H54 (cell line): ENCODE data around the gene SLC2A4.

Experiments used
- DNase-seq: peaks from one replicate; pipeline ENCODE4 v3.0.0; 2011; ENCODE audit warnings: low spot score, mixed read lengths; ENCODE audit not compliant: insufficient read length
- FAIRE-seq: peaks from 3 replicates; lab custom pipeline; 2011; peaks lifted over from hg19 to GRCh38; lab: Jason Lieb, UNC
- POLR2A ChIP-seq: IDR thresholded peaks from 2 replicates; pipeline ENCODE4 v1.6.1; 2011; ENCODE audit warnings: low read depth, mild to moderate bottlenecking, low read length

Gene SLC2A4

DNA sequence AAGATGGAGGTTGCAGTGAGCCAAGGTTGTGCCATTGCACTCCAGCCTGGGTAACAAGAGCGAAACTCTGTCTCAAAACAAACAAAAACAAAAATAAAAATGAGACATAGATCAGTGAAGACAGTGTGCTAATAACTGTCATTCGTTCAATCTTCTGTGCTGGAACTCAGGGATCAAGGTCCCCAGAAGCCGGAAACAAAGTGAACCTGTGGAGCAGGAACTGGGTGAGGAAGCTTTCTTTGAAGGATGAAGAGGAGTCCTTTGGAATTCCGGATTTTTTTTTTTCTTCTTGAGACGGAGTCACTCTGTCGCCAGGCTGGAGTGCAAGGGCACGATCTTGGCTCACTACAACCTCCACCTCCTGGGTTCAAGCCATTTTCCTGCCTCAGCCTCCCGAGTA, 2.1 kb upstream of the SLC2A4 start:
- DNase-seq (no peak), FAIRE-seq (no peak)
- no peak for TF ChIP-seq POLR2A

- FAIRE-seq: peak; percentile 58
These were observed 922 bp upstream of the SLC2A4 start for GRCh38 chr17:7280519-7281073.

GRCh38 chr17:7281953-7282751, 634 bp downstream of the SLC2A4 start:
- no peak for FAIRE-seq
- DNase-seq: no peak
- no peak for TF ChIP-seq POLR2A

More at GRCh38 chr17:7280519-7281073, 922 bp upstream of the SLC2A4 start:
- TF ChIP-seq POLR2A: no peak
- DNase-seq: peak; percentile 79

GRCh38 chr17:7282752-7283321, 1.3 kb downstream of the SLC2A4 start:
- no peak for FAIRE-seq
- no peak for DNase-seq
- TF ChIP-seq POLR2A: no peak

DNA sequence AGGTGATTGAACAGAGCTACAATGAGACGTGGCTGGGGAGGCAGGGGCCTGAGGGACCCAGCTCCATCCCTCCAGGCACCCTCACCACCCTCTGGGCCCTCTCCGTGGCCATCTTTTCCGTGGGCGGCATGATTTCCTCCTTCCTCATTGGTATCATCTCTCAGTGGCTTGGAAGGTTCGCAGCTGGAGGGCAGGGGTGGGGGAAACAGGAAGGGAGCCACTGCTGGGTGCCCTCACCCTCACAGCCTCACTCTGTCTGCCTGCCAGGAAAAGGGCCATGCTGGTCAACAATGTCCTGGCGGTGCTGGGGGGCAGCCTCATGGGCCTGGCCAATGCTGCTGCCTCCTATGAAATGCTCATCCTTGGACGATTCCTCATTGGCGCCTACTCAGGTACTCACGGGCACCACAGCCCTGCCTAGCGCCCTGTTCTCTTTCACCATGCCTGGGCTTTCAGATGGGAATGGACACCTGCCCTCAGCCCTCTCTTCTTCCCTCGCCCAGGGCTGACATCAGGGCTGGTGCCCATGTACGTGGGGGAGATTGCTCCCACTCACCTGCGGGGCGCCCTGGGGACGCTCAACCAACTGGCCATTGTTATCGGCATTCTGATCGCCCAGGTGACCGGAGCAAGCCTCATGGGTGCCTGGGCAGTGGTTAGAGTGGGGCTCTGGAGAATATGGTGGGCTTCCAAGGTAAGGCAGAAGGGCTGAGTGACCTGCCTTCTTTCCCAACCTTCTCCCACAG, 2.1 kb downstream of the SLC2A4 start:
- no peak for TF ChIP-seq POLR2A
- FAIRE-seq (no peak), DNase-seq (no peak)

GRCh38 chr17:7284911-7285310, 3.4 kb downstream of the SLC2A4 start:
- FAIRE-seq: no peak
- DNase-seq: no peak

DNA sequence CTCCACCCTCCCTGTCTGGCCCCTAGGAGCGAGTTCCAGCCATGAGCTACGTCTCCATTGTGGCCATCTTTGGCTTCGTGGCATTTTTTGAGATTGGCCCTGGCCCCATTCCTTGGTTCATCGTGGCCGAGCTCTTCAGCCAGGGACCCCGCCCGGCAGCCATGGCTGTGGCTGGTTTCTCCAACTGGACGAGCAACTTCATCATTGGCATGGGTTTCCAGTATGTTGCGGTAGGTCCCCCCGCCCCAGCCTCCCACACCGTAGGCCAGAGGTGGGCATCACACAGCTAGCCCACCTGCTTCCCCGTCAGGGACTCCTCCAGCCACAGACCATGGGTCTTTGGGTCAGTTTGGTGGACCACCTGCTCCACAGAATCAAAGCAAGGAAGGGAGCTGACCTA, 4.2 kb downstream of the SLC2A4 start:
- no peak for DNase-seq
- FAIRE-seq: no peak
- no peak for TF ChIP-seq POLR2A

More at GRCh38 chr17:7284911-7285310, 3.4 kb downstream of the SLC2A4 start:
- no peak for TF ChIP-seq POLR2A

- DNase-seq: no peak
- TF ChIP-seq POLR2A: no peak
- FAIRE-seq: no peak
These were observed 7.9 kb downstream of the SLC2A4 start for GRCh38 chr17:7289256-7290032.

DNA sequence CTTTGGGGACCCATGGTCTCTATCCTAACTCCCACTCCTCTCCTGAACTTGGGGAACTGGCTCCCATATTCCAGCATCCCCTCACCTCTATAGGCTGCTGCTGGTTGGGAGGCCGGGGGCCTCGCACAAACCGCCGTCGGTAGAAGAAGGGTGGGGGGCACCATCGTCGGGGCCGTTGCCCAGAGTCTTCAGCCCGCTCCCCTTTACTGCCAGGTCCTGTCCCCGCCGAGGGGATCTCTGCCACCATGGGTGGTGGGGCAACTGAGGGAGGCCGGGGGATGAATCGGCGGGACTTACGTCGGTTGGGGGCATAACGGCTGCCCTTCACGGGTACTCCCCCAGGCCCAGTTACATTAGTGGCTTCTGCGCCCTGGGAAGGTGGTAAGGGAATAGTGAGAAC, 8.6 kb downstream of the SLC2A4 start:
- no peak for TF ChIP-seq POLR2A
- no peak for DNase-seq
- FAIRE-seq: no peak

- FAIRE-seq (no peak), DNase-seq (no peak)
- TF ChIP-seq POLR2A: no peak
These were observed 9.2 kb downstream of the SLC2A4 start for GRCh38 chr17:7290685-7291084.

- TF ChIP-seq POLR2A: no peak
- DNase-seq (no peak), FAIRE-seq (no peak)
These were observed 10.7 kb downstream of the SLC2A4 start for GRCh38 chr17:7292194-7292593.

DNA sequence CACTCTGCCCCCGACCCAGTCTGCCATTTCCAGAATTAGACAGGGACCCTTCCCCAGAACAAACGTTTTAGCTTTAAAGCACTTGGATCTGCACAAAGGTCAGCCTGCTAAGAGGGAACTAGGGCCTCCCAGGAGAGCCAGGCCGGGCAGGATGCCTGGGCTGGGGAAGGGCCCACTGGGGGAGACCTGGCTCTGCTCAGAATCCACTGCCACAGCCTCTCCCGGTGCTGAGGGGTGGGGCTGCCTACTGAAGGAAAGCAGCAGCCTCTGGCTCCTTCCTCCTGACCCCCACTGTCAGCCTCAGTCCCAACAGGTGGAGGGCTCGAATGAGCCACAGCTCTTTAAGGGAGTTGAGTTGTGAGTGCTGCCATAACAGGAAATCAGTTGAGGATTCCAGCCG, 11.2 kb downstream of the SLC2A4 start:
- FAIRE-seq (no peak), DNase-seq (no peak)
- TF ChIP-seq POLR2A: no peak

DNA sequence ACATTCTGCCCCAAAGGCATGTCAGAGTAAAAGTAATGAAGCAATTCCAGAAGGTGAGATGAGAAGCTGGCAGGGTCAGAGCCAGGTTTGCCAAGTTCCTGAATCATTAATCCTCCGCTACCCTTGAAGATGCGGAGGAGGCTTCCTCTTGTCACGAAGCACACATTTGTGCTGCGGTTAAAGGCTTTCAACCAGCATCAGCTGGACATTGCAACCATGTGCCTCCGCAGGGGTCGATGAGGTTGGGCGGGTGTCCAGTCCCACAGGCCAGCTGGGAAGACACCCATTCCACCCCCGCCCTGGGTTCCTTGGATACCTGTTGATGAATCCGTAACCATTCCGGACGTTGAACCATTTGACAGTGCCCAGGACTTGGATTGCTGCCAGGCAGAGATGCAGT, 11.6 kb downstream of the SLC2A4 start:
- no peak for TF ChIP-seq POLR2A
- DNase-seq (no peak), FAIRE-seq (no peak)
